Tibial nerve (tissue), 4 donors: Measurements from ENCODE around the gene FIBCD1.

Source experiments
- CTCF ChIP-seq, 5 experiments: fragments of 200-600 bp in 3 of 5; fragments of 450-650 bp in 2 of 5; sonication (generic) in 3 of 5; IDR thresholded peaks; one replicate each; pipeline ENCODE4 v1.5.1; 2016 to 2019; ENCODE audit warnings: antibody characterized with exemption in 5 of 5, mild to moderate bottlenecking in 3 of 5, moderate library complexity in 2 of 5
- EP300 ChIP-seq, 2 donors: sonication (generic); formaldehyde crosslinking; IDR thresholded peaks; one replicate each; pipeline ENCODE4 v1.6.1; 2017; ENCODE audit warnings: antibody characterized with exemption in 2 of 2, mild to moderate bottlenecking in 1 of 2
- POLR2A ChIP-seq, 2 donors: fragments of 450-650 bp; IDR thresholded peaks; one replicate each; pipeline ENCODE4 v1.6.1; 2017; ENCODE audit warnings: antibody characterized with exemption in 2 of 2, mild to moderate bottlenecking in 2 of 2, moderate library complexity in 2 of 2

- TF ChIP-seq EP300 (IDR thresholded peaks at IDR 0.05) (no peak), CTCF (IDR thresholded peaks at IDR 0.05) (no peak), POLR2A (IDR thresholded peaks at IDR 0.05) (no peak)
Observed at GRCh38 chr9:130982636-130983358, 43.8 kb upstream of the FIBCD1 start.
